HG03571 (cell line): ENCODE results near the gene TMEM59.

ENCODE experiments used
- ATAC-seq: cut with Tn5 transposase; IDR thresholded peaks from one replicate; pipeline ENCODE4 v1.9.1; 2021; ENCODE audit not compliant: unreplicated experiment

The TMEM59 gene

GRCh38 chr1:53986458-53986857 is 66.5 kb downstream of the TMEM59 start:
- no peak for ATAC-seq

GRCh38 chr1:53984726-53985125 is 68.3 kb downstream of the TMEM59 start:
- no peak for ATAC-seq

GRCh38 chr1:53982763-53983104 is 70.3 kb downstream of the TMEM59 start:
- ATAC-seq: no peak

GRCh38 chr1:53982034-53982762 is 70.8 kb downstream of the TMEM59 start:
- ATAC-seq: no peak

GRCh38 chr1:53981220-53981619 is 71.8 kb downstream of the TMEM59 start:
- no peak for ATAC-seq

- ATAC-seq: no peak
These were observed 73.1 kb downstream of the TMEM59 start for GRCh38 chr1:53979712-53980450.
